BLaER1 treated with 17β-estradiol and CSF1 and Interleukin-3, amounts not matched to agents 10 nM and 100 nM (cell line): ENCODE results near the gene RHOH.

Experiments used
- H3K27ac ChIP-seq, 11 experiments: shearing (Covaris generic); formaldehyde crosslinking; 2 replicates each; pipeline ENCODE4 v1.8.1; 2022
- H3K27me3 ChIP-seq, 11 experiments: shearing (Covaris generic); formaldehyde crosslinking; 2 replicates each; pipeline ENCODE4 v1.8.1; 2022
- H3K36me3 ChIP-seq, 11 experiments: shearing (Covaris generic); formaldehyde crosslinking; 2 replicates each; pipeline ENCODE4 v1.8.1; 2022
- H3K4me1 ChIP-seq, 10 experiments: shearing (Covaris generic); formaldehyde crosslinking; 2 replicates each; pipeline ENCODE4 v1.8.1; 2022
- H3K4me2 ChIP-seq, 11 experiments: shearing (Covaris generic); formaldehyde crosslinking; 2 replicates each; pipeline ENCODE4 v1.8.1; 2022
- H3K4me3 ChIP-seq, 10 experiments: shearing (Covaris generic); formaldehyde crosslinking; 2 replicates each; pipeline ENCODE4 v1.8.1; 2022
- H3K9ac ChIP-seq, 11 experiments: shearing (Covaris generic); formaldehyde crosslinking; 2 replicates each; pipeline ENCODE4 v1.8.1; 2022
- H3K9me3 ChIP-seq, 11 experiments: shearing (Covaris generic); formaldehyde crosslinking; replicated peaks in 1 of 11; 2 replicates each; pipeline ENCODE4 v1.8.1; 2022
- H4K20me1 ChIP-seq, 11 experiments: shearing (Covaris generic); formaldehyde crosslinking; 2 replicates each; pipeline ENCODE4 v1.8.1; 2022
- Cebpa-rat ChIP-seq, 11 experiments: shearing (Covaris generic); IDR thresholded peaks; 2 replicates each; pipeline ENCODE4 v1.8.1; 2022

Gene RHOH

GRCh38 chr4:40295572-40295971, 98.7 kb downstream of the RHOH start:
- Histone ChIP-seq H3K9ac (no peak overlapping the region), H4K20me1 (no peaks in the 10 kb centered on the region), H3K36me3 (no peaks in the 10 kb centered on the region), H3K27ac (no peak overlapping the region), H3K27me3 (no peaks in the 10 kb centered on the region), H3K9me3 (peaks cover 16 to 45% (median 36%) of the 10 kb centered on the region in 11 experiments), H3K4me3 (no peak overlapping the region), H3K4me1 (peaks cover 31 to 59% (median 51%) of the 10 kb centered on the region in 10 experiments), H3K4me2 (no peak overlapping the region)
- TF ChIP-seq Cebpa-rat (IDR thresholded peaks at IDR 0.05): no peak
